Cardiac septum (tissue), 1 donor: ENCODE data around the gene CHRNA10. TPM values are rescaled to one million over a fixed set of nuclear protein-coding genes. Genes with fewer than 3 reads are reported as not detected.
"Not testable (repeated sequence)": the region's sequence is repeated elsewhere in the genome, so short reads cannot be mapped to it uniquely, and the experiment has no call there.

Experiments used
- DNase-seq: peaks from one replicate; pipeline ENCODE4 v3.0.0-alpha.2; 2020; ENCODE audit warnings: low spot score
- intact Hi-C: fragments of 100-400 bp; cut with DNase I; formaldehyde crosslinking; loops from one replicate; pipeline ENCODE4 v1.14.0; 2022
- total RNA-seq: library from RNA; stranded (reverse); fragmentation: NEBNext Ultra II Directional; extraction: Animal tissue kit (Norgen Biotek cat#: 25700); gene quantifications from one replicate; pipeline ENCODE4 v1.2.1, GENCODE V29; 2021
- donor health status: DM: no; HTN: no; CAD: no.

Gene CHRNA10
- total RNA-seq, 1 donor from 2014 or later, result 0.89 TPM

GRCh38 chr11:3666023-3666530 is 5.1 kb downstream of the CHRNA10 start:
- intact Hi-C loops, result no loop called here
- DNase-seq, result peak; percentile 57

GRCh38 chr11:3665336-3666022 is 5.7 kb downstream of the CHRNA10 start:
- intact Hi-C loops, result no loop called here

GRCh38 chr11:3664032-3664630 is 7.1 kb downstream of the CHRNA10 start:
- intact Hi-C loops, result no loop called here
- peak; percentile 67 for DNase-seq

More at GRCh38 chr11:3665336-3666022, 5.7 kb downstream of the CHRNA10 start:
- DNase-seq, result peak; percentile 51

GRCh38 chr11:3662856-3663255 is 8.3 kb downstream of the CHRNA10 start:
- intact Hi-C loops, result no loop called here
- DNase-seq, result no peak

GRCh38 chr11:3660960-3661359 is 10.2 kb downstream of the CHRNA10 start:
- peak; percentile 22 for DNase-seq
- intact Hi-C loops, result no loop called here

GRCh38 chr11:3659595-3660515 is 11.3 kb downstream of the CHRNA10 start:
- intact Hi-C loops, result no loop called here
- DNase-seq, result peak; percentile 71

GRCh38 chr11:3658252-3658651 is 12.9 kb downstream of the CHRNA10 start:
- DNase-seq, result no peak
- intact Hi-C loops, result no loop called here

- intact Hi-C loops, DNase-seq: not testable (repeated sequence)
Observed at GRCh38 chr11:3657331-3657730, 13.9 kb downstream of the CHRNA10 start.

GRCh38 chr11:3655547-3655946 is 15.6 kb downstream of the CHRNA10 start:
- no peak for DNase-seq
- intact Hi-C loops, result no loop called here

- DNase-seq, intact Hi-C loops: not testable (repeated sequence)
Observed at GRCh38 chr11:3652514-3652913, 18.7 kb downstream of the CHRNA10 start.

GRCh38 chr11:3649374-3649773 is 21.8 kb downstream of the CHRNA10 start:
- intact Hi-C loops, DNase-seq: not testable (repeated sequence)

GRCh38 chr11:3648843-3649242 is 22.3 kb downstream of the CHRNA10 start:
- DNase-seq, intact Hi-C loops: not testable (repeated sequence)

- intact Hi-C loops, result no loop called here
- no peak for DNase-seq
Observed at GRCh38 chr11:3645552-3645951, 25.6 kb downstream of the CHRNA10 start.

GRCh38 chr11:3644817-3645235 is 26.4 kb downstream of the CHRNA10 start, which contains the start of gene ART1:
TSS of gene ART1 (plus strand) at chr11:3645128. CDS start at chr11:3659214, 14,086 bp downstream.
- DNase-seq, result no peak
- intact Hi-C loops, result no loop called here

- DNase-seq, intact Hi-C loops: not testable (repeated sequence)
Observed at GRCh38 chr11:3643102-3643546, 28.1 kb downstream of the CHRNA10 start.

- intact Hi-C loops, result no loop called here
- DNase-seq, result peak; percentile 88
Observed at GRCh38 chr11:3642071-3642951, 28.9 kb downstream of the CHRNA10 start.

GRCh38 chr11:3641701-3642070 is 29.5 kb downstream of the CHRNA10 start, which contains the start of gene ART5:
TSS of gene ART5 (minus strand) at chr11:3641992. CDS start at chr11:3641862, 130 bp downstream.
- intact Hi-C loops, result no loop called here

GRCh38 chr11:3641191-3641590 is 30.0 kb downstream of the CHRNA10 start:
- intact Hi-C loops, result no loop called here

More at GRCh38 chr11:3641701-3642070, 29.5 kb downstream of the CHRNA10 start, which contains the start of gene ART5:
- no peak for DNase-seq

GRCh38 chr11:3639841-3640240 is 31.3 kb downstream of the CHRNA10 start:
- DNase-seq, result no peak
- intact Hi-C loops, result no loop called here

More at GRCh38 chr11:3641191-3641590, 30.0 kb downstream of the CHRNA10 start:
- DNase-seq, result no peak
